Cerebellar cortex (tissue), 1 donor: Measurements from ENCODE around the gene FRS2.
"Not testable (repeated sequence)": the region's sequence is repeated elsewhere in the genome, so short reads cannot be mapped to it uniquely, and the experiment has no call there.

Experiments used
- DNase-seq: peaks from one replicate; pipeline ENCODE4 v3.0.0-alpha.2; 2015; ENCODE audit warnings: low spot score

FRS2 gene

DNA sequence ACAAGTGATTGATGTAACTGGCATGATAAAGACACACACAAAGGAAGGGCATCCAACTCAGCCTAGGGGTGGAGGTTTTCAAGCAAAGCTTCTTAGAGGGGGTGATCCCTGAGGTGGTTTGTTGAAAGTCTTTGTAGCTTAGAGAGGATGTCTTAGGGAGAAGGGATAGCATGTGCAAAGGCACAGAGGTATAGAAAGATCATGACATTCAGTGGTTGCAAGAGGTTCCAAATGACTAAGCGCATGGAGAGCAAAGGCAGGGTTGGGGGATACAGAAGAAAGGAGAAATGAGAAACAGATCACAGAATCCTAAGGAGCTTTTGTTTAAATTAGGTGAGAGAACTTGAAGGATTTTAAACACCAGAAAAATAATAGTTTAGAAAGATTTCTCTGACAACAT, 109.9 kb downstream of the FRS2 start:
- no peak for DNase-seq

- DNase-seq = no peak
These were observed 113.0 kb downstream of the FRS2 start for GRCh38 chr12:69583203-69583602.

DNA sequence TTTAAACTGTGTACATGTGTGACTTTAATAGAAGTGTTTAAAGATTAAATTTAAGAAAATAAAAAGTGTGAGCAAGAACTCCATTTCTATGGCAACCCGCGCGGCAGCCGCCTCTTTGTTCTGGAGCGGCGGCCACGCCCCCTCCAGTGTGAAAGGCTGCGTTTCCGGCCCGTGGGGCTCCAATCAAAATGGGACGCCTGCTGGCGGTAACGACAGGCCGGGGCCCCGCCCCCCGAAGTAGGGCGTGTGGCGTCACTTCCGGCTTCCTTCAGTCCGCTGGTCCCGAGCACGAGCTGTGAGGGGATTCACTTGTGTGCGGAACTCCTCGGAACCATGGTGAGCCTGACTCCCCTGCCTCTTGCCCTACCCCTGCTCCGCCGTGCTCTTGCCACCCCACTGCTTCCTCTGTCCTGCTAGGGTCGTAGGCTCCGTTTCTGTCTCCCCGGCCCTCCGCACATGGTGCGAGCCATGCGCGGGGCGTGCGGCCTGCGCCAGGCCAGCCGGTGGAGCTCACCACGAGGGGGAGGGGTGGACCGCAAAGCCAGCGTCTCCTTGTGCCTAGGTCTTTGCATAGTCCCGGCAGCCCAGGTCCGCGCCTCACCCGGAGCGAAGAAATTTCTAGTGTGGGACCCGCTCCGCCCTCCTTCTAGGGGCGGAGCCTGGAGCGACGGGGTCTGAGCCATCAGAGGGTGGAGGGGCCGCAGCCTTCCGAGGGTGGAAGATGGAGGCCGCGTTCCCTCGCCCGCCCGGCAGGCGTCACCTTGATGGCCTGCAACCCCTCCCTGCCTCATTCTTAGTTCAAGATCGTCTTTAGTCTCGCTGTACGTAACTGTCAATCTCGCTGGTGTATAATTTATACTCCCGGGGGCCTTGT, 115.2 kb downstream of the FRS2 start, which contains the start of gene CCT2:
CCT2 (plus strand) TSS at position 271 of the 874 bp plus-strand sequence; CDS start at position 334, 63 bp downstream.
- DNase-seq = peak; percentile 97

- DNase-seq = no peak
These were observed 118.3 kb downstream of the FRS2 start for GRCh38 chr12:69588527-69588926.

DNA sequence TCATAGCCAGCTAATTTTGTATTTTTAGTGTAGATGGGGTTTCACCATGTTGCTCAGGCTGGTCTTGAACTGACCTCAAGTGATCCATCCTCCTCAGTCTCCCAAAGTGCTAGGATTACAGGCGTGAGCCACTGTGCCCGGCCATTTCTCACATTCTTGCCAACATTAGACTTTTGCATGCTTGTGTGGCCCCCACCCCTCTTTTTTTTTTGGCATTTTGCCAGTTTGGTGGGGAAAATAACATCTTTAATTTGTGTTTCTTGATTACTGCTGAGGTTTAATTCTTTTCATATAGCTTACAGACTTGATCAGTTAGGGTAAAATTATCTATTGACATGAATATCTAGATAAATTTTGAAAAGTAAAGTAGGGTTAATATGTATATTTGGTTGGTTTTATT, 118.9 kb downstream of the FRS2 start:
- no peak for DNase-seq

GRCh38 chr12:69595689-69596088, 125.5 kb downstream of the FRS2 start:
- DNase-seq = peak; percentile 37

- no peak for DNase-seq
These were observed 128.1 kb downstream of the FRS2 start for GRCh38 chr12:69598174-69598753.

GRCh38 chr12:69600804-69601203, 130.6 kb downstream of the FRS2 start:
- DNase-seq = no peak

GRCh38 chr12:69601962-69602685, 131.9 kb downstream of the FRS2 start:
- no peak for DNase-seq

- DNase-seq = no peak
These were observed 132.8 kb downstream of the FRS2 start for GRCh38 chr12:69602954-69603353.

- not testable (repeated sequence) for DNase-seq
These were observed 133.4 kb downstream of the FRS2 start for GRCh38 chr12:69603556-69603955.

GRCh38 chr12:69604275-69604674, 134.1 kb downstream of the FRS2 start:
- not testable (repeated sequence) for DNase-seq

DNA sequence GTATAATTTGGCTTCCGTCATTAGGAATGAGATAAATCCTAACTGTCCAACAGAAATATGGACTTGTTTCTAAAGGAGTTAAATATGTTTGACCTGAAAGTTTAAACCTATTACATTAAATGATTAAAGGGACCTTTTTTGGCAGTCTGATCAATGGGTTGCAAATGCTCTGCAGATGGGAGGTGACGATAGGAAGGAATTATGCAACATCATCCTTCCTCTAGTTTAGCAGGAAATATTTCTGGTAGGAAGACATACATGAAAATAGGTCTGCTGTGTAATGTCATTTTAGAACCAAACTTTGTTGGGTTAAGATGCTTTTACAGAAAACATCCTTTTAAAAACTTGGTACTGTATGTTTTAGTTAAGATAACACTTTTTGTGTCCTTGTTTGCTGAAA, 137.9 kb downstream of the FRS2 start:
- no peak for DNase-seq

DNA sequence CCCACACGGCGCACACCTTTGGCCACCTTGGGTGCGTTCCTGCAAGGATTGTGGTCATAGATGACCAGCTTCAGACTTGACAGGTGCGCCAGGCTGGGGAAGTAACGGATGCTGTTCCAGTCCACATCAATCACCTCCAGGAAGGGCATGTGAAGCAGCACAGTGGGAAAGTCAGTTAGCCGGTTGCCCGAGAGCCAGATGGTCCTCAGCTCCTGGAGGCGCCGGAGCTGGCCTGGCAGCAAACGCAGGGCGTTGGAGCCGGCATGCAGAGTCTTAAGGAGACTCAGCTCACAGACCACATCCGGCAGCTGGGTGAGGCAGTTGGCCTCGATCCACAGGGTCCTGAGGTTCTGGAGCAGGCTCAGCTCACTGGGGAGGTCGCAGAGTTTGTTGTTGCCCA, 139.9 kb downstream of the FRS2 start:
- peak; percentile 61 for DNase-seq

- no peak for DNase-seq
These were observed 140.5 kb downstream of the FRS2 start, which contains the start of gene LRRC10 for GRCh38 chr12:69610729-69611128. TSS of gene LRRC10 (minus strand) at chr12:69610907. CDS start at chr12:69610838, 69 bp downstream.

DNA sequence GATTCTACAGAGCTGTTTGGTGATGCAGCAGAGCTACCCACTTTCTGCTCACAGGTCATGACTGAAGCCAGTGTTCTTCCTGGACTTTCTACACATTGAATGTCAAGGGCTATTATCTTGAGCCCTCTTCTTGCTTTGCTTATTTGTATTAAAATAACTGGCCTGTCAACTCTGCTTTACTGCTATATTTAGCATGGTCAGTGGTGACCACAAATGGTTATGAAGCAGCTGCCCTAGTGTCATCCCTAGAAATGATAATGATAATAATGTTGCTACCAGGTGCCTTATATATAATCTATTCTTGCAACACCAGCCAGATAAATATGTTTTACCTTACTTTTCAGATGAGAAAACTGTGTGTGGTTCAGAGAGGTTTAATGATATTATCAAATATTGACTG, 143.2 kb downstream of the FRS2 start:
- DNase-seq = no peak

DNA sequence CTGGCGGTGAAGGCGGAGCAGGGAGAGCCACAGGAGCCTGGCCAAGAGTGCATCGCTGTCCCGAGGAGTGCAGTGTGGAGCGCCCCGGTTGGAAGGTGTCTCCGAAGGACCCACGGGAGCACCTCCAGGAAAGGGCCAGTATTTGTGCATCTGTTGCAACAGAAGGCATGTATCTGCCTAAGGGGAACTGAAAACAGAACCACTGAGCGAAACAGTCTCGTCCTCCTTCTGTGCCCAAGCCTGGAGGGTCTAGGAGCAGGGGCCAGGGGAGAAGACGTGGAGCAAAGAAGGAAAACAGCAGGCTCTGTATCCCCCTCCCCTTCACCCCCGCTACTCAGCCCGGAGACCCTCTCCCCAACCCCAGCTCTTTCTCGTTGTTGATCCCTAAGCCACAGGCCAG, 145.8 kb downstream of the FRS2 start:
- DNase-seq = peak; percentile 29

DNA sequence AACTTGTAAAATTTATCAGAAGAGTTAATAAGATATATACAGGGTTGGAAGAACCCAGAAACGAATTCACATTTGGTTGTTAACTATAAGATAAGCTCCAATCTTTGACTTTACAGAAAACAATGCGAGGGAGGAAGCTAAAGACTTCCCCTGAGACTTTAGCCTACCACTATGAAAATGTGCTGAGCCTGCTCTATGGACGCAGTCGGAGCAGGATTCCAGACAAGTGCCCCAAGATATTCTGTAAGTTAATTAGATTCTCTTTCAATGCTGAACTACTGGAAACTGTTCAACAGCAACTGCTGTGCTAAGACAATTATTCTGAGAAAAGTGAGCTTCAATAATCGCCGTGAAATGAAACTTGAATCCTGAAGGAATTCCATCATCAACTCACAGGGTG, 148.9 kb downstream of the FRS2 start:
- no peak for DNase-seq

GRCh38 chr12:69620077-69620476, 149.9 kb downstream of the FRS2 start:
- DNase-seq = no peak

GRCh38 chr12:69620921-69621320, 150.7 kb downstream of the FRS2 start:
- no peak for DNase-seq

- no peak for DNase-seq
These were observed 151.4 kb downstream of the FRS2 start for GRCh38 chr12:69621551-69621950.

DNA sequence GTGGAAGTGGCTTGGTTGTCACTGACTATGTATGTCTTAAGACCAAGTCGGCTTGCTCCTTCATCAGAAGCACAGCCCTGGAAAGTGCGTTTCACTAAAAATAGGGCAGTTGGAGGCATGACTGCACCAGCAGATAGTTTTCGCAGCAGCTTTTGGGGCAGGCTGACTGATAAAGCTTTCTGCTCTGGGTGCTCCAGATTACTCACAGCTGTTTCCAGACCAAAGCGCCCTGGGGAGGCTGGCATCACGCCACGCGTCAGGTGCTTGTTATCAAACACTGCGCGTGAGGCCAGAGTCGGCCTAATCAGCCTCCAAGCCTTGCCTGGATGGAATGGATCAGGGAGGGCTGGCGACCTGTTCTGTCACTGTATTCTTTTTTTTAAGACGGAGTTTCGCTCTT, 153.8 kb downstream of the FRS2 start:
- DNase-seq = no peak

- no peak for DNase-seq
These were observed 157.3 kb downstream of the FRS2 start for GRCh38 chr12:69627501-69627900.
